Activated CD4-positive, alpha-beta T cell treated with anti-CD3 and anti-CD28 coated beads, Interleukin-2, amount 10 ng/mL, durations not matched to agents 7 days and 5 days (primary cell): ENCODE measurements around the gene VPS9D1. TPM values are rescaled to one million over a fixed set of nuclear protein-coding genes. Genes with fewer than 3 reads are reported as not detected.

Experiments used
- CTCF ChIA-PET: fragments of 350-600 bp; sonication (Branson Sonifier 250); formaldehyde crosslinking; loops from one replicate; lab custom pipeline; 2021; ENCODE audit warnings: antibody characterized with exemption; lab: Charles Lee
- POLR2A ChIA-PET: fragments of 350-600 bp; sonication (Branson Sonifier 250); formaldehyde crosslinking; loops from one replicate; lab custom pipeline; 2021; ENCODE audit warnings: antibody characterized with exemption; lab: Charles Lee
- DNase-seq: peaks from one replicate; pipeline ENCODE4 v3.0.0-alpha.2; 2020
- H3K27ac Mint-ChIP-seq: one replicate; pipeline ENCODE4 v1.8.0; 2021; ENCODE audit warnings: mild to moderate bottlenecking, moderate library complexity, mixed read lengths
- H3K27me3 Mint-ChIP-seq: one replicate; pipeline ENCODE4 v1.8.0; 2021; ENCODE audit warnings: mixed read lengths
- H3K36me3 Mint-ChIP-seq: one replicate; pipeline ENCODE4 v1.8.0; 2021; ENCODE audit warnings: low read depth, mixed read lengths
- H3K4me1 Mint-ChIP-seq: one replicate; pipeline ENCODE4 v1.8.0; 2021; ENCODE audit warnings: mixed read lengths
- H3K4me3 Mint-ChIP-seq: one replicate; pipeline ENCODE4 v1.8.0; 2021; ENCODE audit warnings: mild to moderate bottlenecking, moderate library complexity, mixed read lengths
- H3K9me3 Mint-ChIP-seq: one replicate; pipeline ENCODE4 v1.8.0; 2021; ENCODE audit warnings: mixed read lengths
- total RNA-seq, 2 experiments: library from RNA; stranded (reverse); gene quantifications; one replicate each; pipeline ENCODE4 v1.2.3, GENCODE V29; 2021

VPS9D1 gene
- total RNA-seq, result 10 to 100 TPM; 10.8 to 13.4 TPM

GRCh38 chr16:89720813-89721545 lies at the start of gene VPS9D1, which contains the start of gene ZNF276:
VPS9D1 (minus strand) TSS chr16:89720898; CDS start chr16:89720861, 37 bp downstream.
ZNF276 (plus strand) TSS chr16:89721537; CDS start chr16:89721641, 104 bp downstream.
- Mint-ChIP-seq H3K27ac (peak within 1 kb of the TSS; percentile 98), H3K27me3 (no peaks in the 10 kb centered on the region), H3K4me3 (peak within 1 kb of the TSS; percentile 99), H3K4me1 (peaks cover 31% of the 10 kb centered on the region), H3K36me3 (peaks cover 26% of the 10 kb centered on the region), H3K9me3 (no peaks in the 10 kb centered on the region)
- POLR2A ChIA-PET, result no interaction called here
- peak; percentile 84 for DNase-seq
- CTCF ChIA-PET, result interaction anchor here (7.3 kb wide), 1 partner anchor 13 kb away, joined by 46 read pairs; no protein-coding TSS in a partner anchor

- CTCF ChIA-PET, result interaction anchor here (2.0 kb wide), 1 partner anchor 23 kb away, joined by 5 read pairs; no protein-coding TSS in a partner anchor
- H3K9me3 Mint-ChIP-seq, result no peaks in the 10 kb centered on the region
- DNase-seq, result no peak
- no peaks in the 10 kb centered on the region for H3K27me3 Mint-ChIP-seq
- peaks cover 55% of the 10 kb centered on the region for H3K36me3 Mint-ChIP-seq
- peaks cover 4% of the 10 kb centered on the region for H3K4me1 Mint-ChIP-seq
- H3K27ac Mint-ChIP-seq, result no peak overlapping the region
- no peak overlapping the region for H3K4me3 Mint-ChIP-seq
- POLR2A ChIA-PET, result no interaction called here
Observed at GRCh38 chr16:89770367-89770766, 49.7 kb upstream of the VPS9D1 start.

- Mint-ChIP-seq H3K36me3 (peaks cover 63% of the 10 kb centered on the region), H3K4me1 (peaks cover 40% of the 10 kb centered on the region), H3K27me3 (no peaks in the 10 kb centered on the region), H3K9me3 (no peaks in the 10 kb centered on the region), H3K4me3 (peak overlapping the region; percentile 61), H3K27ac (peak overlapping the region; percentile 93)
- POLR2A ChIA-PET, result no interaction called here
- DNase-seq, result no peak
- CTCF ChIA-PET, result interaction anchor here (0.5 to 1.7 kb wide), 3 partner anchors 13 to 317 kb away, joined by 3 to 4 read pairs (median 3); no protein-coding TSS in a partner anchor
Observed at GRCh38 chr16:89765292-89765830, 44.7 kb upstream of the VPS9D1 start.

GRCh38 chr16:89764711-89765201 lies 44.1 kb upstream of the VPS9D1 start:
- CTCF ChIA-PET, result interaction anchor here (1.0 to 1.7 kb wide), 3 partner anchors 22 to 145 kb away, joined by 3 to 4 read pairs (median 3); no protein-coding TSS in a partner anchor
- Mint-ChIP-seq H3K27ac (peak overlapping the region; percentile 93), H3K36me3 (peaks cover 64% of the 10 kb centered on the region), H3K9me3 (no peaks in the 10 kb centered on the region), H3K4me1 (peaks cover 43% of the 10 kb centered on the region), H3K27me3 (no peaks in the 10 kb centered on the region), H3K4me3 (peak overlapping the region; percentile 61)
- POLR2A ChIA-PET, result no interaction called here
- peak; percentile 53 for DNase-seq

- Mint-ChIP-seq H3K9me3 (no peaks in the 10 kb centered on the region), H3K27ac (peak overlapping the region; percentile 96), H3K4me1 (peaks cover 44% of the 10 kb centered on the region), H3K27me3 (no peaks in the 10 kb centered on the region), H3K36me3 (peaks cover 68% of the 10 kb centered on the region), H3K4me3 (peak overlapping the region; percentile 75)
- no peak for DNase-seq
- ChIA-PET POLR2A (interaction anchor here (0.7 kb wide), 1 partner anchor 58 kb away, joined by 4 read pairs; no protein-coding TSS in a partner anchor), CTCF (interaction anchor here (0.6 to 1.6 kb wide), 8 partner anchors 8 to 44 kb away, joined by 3 to 6 read pairs (median 4); no protein-coding TSS in a partner anchor)
Observed at GRCh38 chr16:89761304-89761922, 40.7 kb upstream of the VPS9D1 start.

GRCh38 chr16:89759746-89760340 lies 39.1 kb upstream of the VPS9D1 start:
- Mint-ChIP-seq H3K9me3 (no peaks in the 10 kb centered on the region), H3K4me3 (peak overlapping the region; percentile 8), H3K36me3 (peaks cover 61% of the 10 kb centered on the region), H3K27ac (peak overlapping the region; percentile 96), H3K27me3 (no peaks in the 10 kb centered on the region), H3K4me1 (peaks cover 36% of the 10 kb centered on the region)
- ChIA-PET CTCF (no interaction called here), POLR2A (no interaction called here)
- DNase-seq, result no peak

- ChIA-PET POLR2A (no interaction called here), CTCF (interaction anchor here (0.5 to 1.5 kb wide), 2 partner anchors 9 to 88 kb away, joined by 3 to 4 read pairs; no protein-coding TSS in a partner anchor)
- H3K27ac Mint-ChIP-seq, result peak overlapping the region; percentile 79
- no peak overlapping the region for H3K4me3 Mint-ChIP-seq
- H3K4me1 Mint-ChIP-seq, result peaks cover 10% of the 10 kb centered on the region
- no peak for DNase-seq
- H3K9me3 Mint-ChIP-seq, result no peaks in the 10 kb centered on the region
- peaks cover 37% of the 10 kb centered on the region for H3K36me3 Mint-ChIP-seq
- H3K27me3 Mint-ChIP-seq, result no peaks in the 10 kb centered on the region
Observed at GRCh38 chr16:89749637-89750036, 28.9 kb upstream of the VPS9D1 start.

- DNase-seq, result no peak
- H3K9me3 Mint-ChIP-seq, result no peaks in the 10 kb centered on the region
- H3K36me3 Mint-ChIP-seq, result peaks cover 40% of the 10 kb centered on the region
- H3K27me3 Mint-ChIP-seq, result no peaks in the 10 kb centered on the region
- peaks cover 8% of the 10 kb centered on the region for H3K4me1 Mint-ChIP-seq
- ChIA-PET CTCF (interaction anchor here (1.5 kb wide), 1 partner anchor 8 kb away, joined by 4 read pairs; no protein-coding TSS in a partner anchor), POLR2A (no interaction called here)
- peak overlapping the region; percentile 69 for H3K27ac Mint-ChIP-seq
- no peak overlapping the region for H3K4me3 Mint-ChIP-seq
Observed at GRCh38 chr16:89748921-89749320, 28.2 kb upstream of the VPS9D1 start.

GRCh38 chr16:89748076-89748475 lies 27.4 kb upstream of the VPS9D1 start:
- DNase-seq, result no peak
- CTCF ChIA-PET, result interaction anchor here (1.2 kb wide), 1 partner anchor 42 kb away, joined by 3 read pairs; no protein-coding TSS in a partner anchor
- peaks cover 42% of the 10 kb centered on the region for H3K36me3 Mint-ChIP-seq
- POLR2A ChIA-PET, result no interaction called here
- peaks cover 8% of the 10 kb centered on the region for H3K4me1 Mint-ChIP-seq
- no peaks in the 10 kb centered on the region for H3K27me3 Mint-ChIP-seq
- no peak overlapping the region for H3K4me3 Mint-ChIP-seq
- H3K9me3 Mint-ChIP-seq, result no peaks in the 10 kb centered on the region
- no peak overlapping the region for H3K27ac Mint-ChIP-seq

GRCh38 chr16:89746043-89746442 lies 25.3 kb upstream of the VPS9D1 start:
- ChIA-PET POLR2A (interaction anchor here (1.2 kb wide), 1 partner anchor 92 kb away, joined by 3 read pairs; no protein-coding TSS in a partner anchor), CTCF (interaction anchor here (0.6 to 2.0 kb wide), 4 partner anchors 13 to 46 kb away, joined by 3 to 6 read pairs (median 4); no protein-coding TSS in a partner anchor)
- Mint-ChIP-seq H3K4me1 (peaks cover 11% of the 10 kb centered on the region), H3K27me3 (no peaks in the 10 kb centered on the region), H3K9me3 (no peaks in the 10 kb centered on the region), H3K36me3 (peaks cover 43% of the 10 kb centered on the region), H3K27ac (no peak overlapping the region), H3K4me3 (no peak overlapping the region)
- no peak for DNase-seq

- no peaks in the 10 kb centered on the region for H3K9me3 Mint-ChIP-seq
- H3K4me3 Mint-ChIP-seq, result no peak overlapping the region
- no peak overlapping the region for H3K27ac Mint-ChIP-seq
- H3K36me3 Mint-ChIP-seq, result peaks cover 47% of the 10 kb centered on the region
- ChIA-PET CTCF (no interaction called here), POLR2A (no interaction called here)
- H3K4me1 Mint-ChIP-seq, result peaks cover 10% of the 10 kb centered on the region
- H3K27me3 Mint-ChIP-seq, result no peaks in the 10 kb centered on the region
- DNase-seq, result no peak
Observed at GRCh38 chr16:89744813-89745212, 24.1 kb upstream of the VPS9D1 start.

GRCh38 chr16:89742948-89743347 lies 22.2 kb upstream of the VPS9D1 start:
- H3K9me3 Mint-ChIP-seq, result no peaks in the 10 kb centered on the region
- ChIA-PET CTCF (interaction anchor here (1.3 to 1.7 kb wide), 2 partner anchors 19 to 34 kb away, joined by 3 read pairs; no protein-coding TSS in a partner anchor), POLR2A (no interaction called here)
- H3K36me3 Mint-ChIP-seq, result peaks cover 54% of the 10 kb centered on the region
- H3K4me3 Mint-ChIP-seq, result no peak overlapping the region
- peak overlapping the region; percentile 37 for H3K27ac Mint-ChIP-seq
- H3K27me3 Mint-ChIP-seq, result no peaks in the 10 kb centered on the region
- no peak for DNase-seq
- peaks cover 13% of the 10 kb centered on the region for H3K4me1 Mint-ChIP-seq
